ENCODE data around the gene CENPA. TPM values are rescaled to one million over a fixed set of nuclear protein-coding genes. Genes with fewer than 3 reads are reported as not detected.

CENPA gene
- total RNA-seq, 4 donors from 2014 or later = 2.8 TPM; not detected in 3

GRCh38 chr2:26816893-26817292 is 31.0 kb downstream of the CENPA start:
- no peak for DNase-seq
- Histone ChIP-seq H3K27ac (no peak overlapping the region), H3K4me3 (no peak overlapping the region), H3K27me3 (no peaks in the 10 kb centered on the region), H3K9me3 (no peaks in the 10 kb centered on the region), H3K36me3 (no peaks in the 10 kb centered on the region), H3K4me1 (no peaks in the 10 kb centered on the region)
- intact Hi-C loops (cut with DNase I; ENCODE audit: low total_unique reads) = no loop called here
- TF ChIP-seq, protein P1, sequence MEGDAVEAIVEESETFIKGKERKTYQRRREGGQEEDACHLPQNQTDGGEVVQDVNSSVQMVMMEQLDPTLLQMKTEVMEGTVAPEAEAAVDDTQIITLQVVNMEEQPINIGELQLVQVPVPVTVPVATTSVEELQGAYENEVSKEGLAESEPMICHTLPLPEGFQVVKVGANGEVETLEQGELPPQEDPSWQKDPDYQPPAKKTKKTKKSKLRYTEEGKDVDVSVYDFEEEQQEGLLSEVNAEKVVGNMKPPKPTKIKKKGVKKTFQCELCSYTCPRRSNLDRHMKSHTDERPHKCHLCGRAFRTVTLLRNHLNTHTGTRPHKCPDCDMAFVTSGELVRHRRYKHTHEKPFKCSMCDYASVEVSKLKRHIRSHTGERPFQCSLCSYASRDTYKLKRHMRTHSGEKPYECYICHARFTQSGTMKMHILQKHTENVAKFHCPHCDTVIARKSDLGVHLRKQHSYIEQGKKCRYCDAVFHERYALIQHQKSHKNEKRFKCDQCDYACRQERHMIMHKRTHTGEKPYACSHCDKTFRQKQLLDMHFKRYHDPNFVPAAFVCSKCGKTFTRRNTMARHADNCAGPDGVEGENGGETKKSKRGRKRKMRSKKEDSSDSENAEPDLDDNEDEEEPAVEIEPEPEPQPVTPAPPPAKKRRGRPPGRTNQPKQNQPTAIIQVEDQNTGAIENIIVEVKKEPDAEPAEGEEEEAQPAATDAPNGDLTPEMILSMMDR (IDR thresholded peaks at IDR 0.05) = no peak
- TF ChIP-seq POLR2A (IDR thresholded peaks at IDR 0.05) = no peak

GRCh38 chr2:26818255-26818654 is 32.4 kb downstream of the CENPA start:
- intact Hi-C loops (cut with DNase I; ENCODE audit: low total_unique reads) = no loop called here
- no peaks in the 10 kb centered on the region for H3K9me3 ChIP-seq
- no peak overlapping the region for H3K4me3 ChIP-seq
- H3K36me3 ChIP-seq = no peaks in the 10 kb centered on the region
- no peaks in the 10 kb centered on the region for H3K27me3 ChIP-seq
- TF ChIP-seq, protein P1 (IDR thresholded peaks at IDR 0.05) = no peak
- TF ChIP-seq POLR2A (IDR thresholded peaks at IDR 0.05) = no peak
- no peaks in the 10 kb centered on the region for H3K4me1 ChIP-seq
- no peak for DNase-seq
- no peak overlapping the region for H3K27ac ChIP-seq

GRCh38 chr2:26818972-26819371 is 33.1 kb downstream of the CENPA start:
- DNase-seq = no peak
- Histone ChIP-seq H3K4me3 (no peak overlapping the region), H3K36me3 (no peaks in the 10 kb centered on the region), H3K27ac (no peak overlapping the region), H3K9me3 (no peaks in the 10 kb centered on the region), H3K4me1 (no peaks in the 10 kb centered on the region), H3K27me3 (no peaks in the 10 kb centered on the region)
- intact Hi-C loops (cut with DNase I; ENCODE audit: low total_unique reads) = no loop called here
- TF ChIP-seq POLR2A (IDR thresholded peaks at IDR 0.05) = no peak
- TF ChIP-seq, protein P1 (IDR thresholded peaks at IDR 0.05) = no peak

GRCh38 chr2:26820932-26821331 is 35.1 kb downstream of the CENPA start:
- Histone ChIP-seq H3K36me3 (no peaks in the 10 kb centered on the region), H3K27me3 (no peaks in the 10 kb centered on the region), H3K4me3 (no peak overlapping the region), H3K9me3 (no peaks in the 10 kb centered on the region), H3K4me1 (no peaks in the 10 kb centered on the region), H3K27ac (no peak overlapping the region)
- DNase-seq = no peak
- TF ChIP-seq, protein P1 (IDR thresholded peaks at IDR 0.05) = no peak
- TF ChIP-seq POLR2A (IDR thresholded peaks at IDR 0.05) = no peak
- intact Hi-C loops (cut with DNase I; ENCODE audit: low total_unique reads) = no loop called here

- Histone ChIP-seq H3K36me3 (no peaks in the 10 kb centered on the region), H3K4me3 (no peak overlapping the region), H3K4me1 (no peaks in the 10 kb centered on the region), H3K27me3 (no peaks in the 10 kb centered on the region), H3K9me3 (no peaks in the 10 kb centered on the region), H3K27ac (no peak overlapping the region)
- TF ChIP-seq, protein P1 (IDR thresholded peaks at IDR 0.05) = no peak
- no peak for TF ChIP-seq POLR2A (IDR thresholded peaks at IDR 0.05)
- no peak for DNase-seq
- intact Hi-C loops (cut with DNase I; ENCODE audit: low total_unique reads) = no loop called here
Observed at GRCh38 chr2:26822877-26823276, 37.0 kb downstream of the CENPA start.
